Spleen (tissue), 11 donors: ENCODE data around the gene LIG3. TPM values are rescaled to one million over a fixed set of nuclear protein-coding genes. Genes with fewer than 3 reads are reported as not detected.

Experiments
- DNase-seq: peaks from one replicate; pipeline ENCODE4 v3.0.0-alpha.2; 2020
- H3K27ac ChIP-seq, 8 donors: fragments of 200-600 bp; sonication (generic) in 7 of 8; 1 replicate in 4 of 8; 2 replicates in 4 of 8; pipeline versions ENCODE4 v1.5.0 to v1.8.0; 2016 to 2021; ENCODE audit warnings: inconsistent platforms in 4 of 8, mild to moderate bottlenecking in 4 of 8, moderate library complexity in 1 of 8
- H3K27me3 ChIP-seq, 7 donors: fragments of 200-600 bp; sonication (generic) in 6 of 7; replicated peaks in 1 of 7; 1 replicate in 4 of 7; 2 replicates in 3 of 7; pipeline versions ENCODE4 v1.5.0 to v1.8.0; 2016 to 2021; ENCODE audit warnings: inconsistent platforms in 3 of 7, mild to moderate bottlenecking in 1 of 7
- H3K36me3 ChIP-seq, 6 donors: fragments of 200-600 bp; sonication (generic) in 5 of 6; 1 replicate in 4 of 6; 2 replicates in 2 of 6; pipeline versions ENCODE4 v1.5.0 to v1.8.0; 2016 to 2021; ENCODE audit warnings: inconsistent platforms in 2 of 6
- H3K4me1 ChIP-seq, 6 donors: fragments of 200-600 bp; sonication (generic) in 5 of 6; 1 replicate in 3 of 6; 2 replicates in 3 of 6; pipeline versions ENCODE4 v1.5.0 to v1.8.0; 2016 to 2021; ENCODE audit warnings: inconsistent platforms in 3 of 6
- H3K4me3 ChIP-seq, 8 donors: fragments of 200-600 bp; sonication (generic) in 7 of 8; 1 replicate in 4 of 8; 2 replicates in 4 of 8; pipeline versions ENCODE4 v1.5.0 to v1.8.0; 2016 to 2021; ENCODE audit warnings: inconsistent platforms in 4 of 8, mild to moderate bottlenecking in 4 of 8, moderate library complexity in 2 of 8
- H3K9me3 ChIP-seq, 8 donors: fragments of 200-600 bp; sonication (generic) in 7 of 8; 1 replicate in 4 of 8; 2 replicates in 4 of 8; pipeline versions ENCODE4 v1.5.0 to v1.8.0; 2016 to 2021; ENCODE audit warnings: inconsistent platforms in 4 of 8
- POLR2A ChIP-seq, 3 donors: fragments of 450-650 bp; IDR thresholded peaks; one replicate each; pipeline ENCODE4 v1.5.1; 2017; ENCODE audit warnings: antibody characterized with exemption in 3 of 3, mild to moderate bottlenecking in 1 of 3
- POLR2AphosphoS5 ChIP-seq, 3 donors: sonication (generic); formaldehyde crosslinking; IDR thresholded peaks; one replicate each; pipeline ENCODE4 v1.5.1; 2017; ENCODE audit warnings: antibody characterized with exemption in 3 of 3
- WGBS, 5 donors: extraction: QIAGEN DNeasy Blood & Tissue Kit in 3 of 5; methylation state at CpG; one replicate each; pipeline versions ENCODE4 v1.1.5 to v1.1.7; 2013 to 2018; 5-methylcytosine and 5-hydroxymethylcytosine counted together
- intact Hi-C: fragments of 100-400 bp; cut with DNase I; formaldehyde crosslinking; loops from one replicate; pipeline ENCODE4 v1.15.0; 2023; ENCODE audit warnings: low total_unique reads
- polyA plus RNA-seq, 3 donors: library from polyadenylated mRNA; stranded (reverse); fragments of 200-250 nt; gene quantifications; one replicate each; pipeline ENCODE4 v1.2.1, GENCODE V29; 2013
- total RNA-seq, 7 donors: library from RNA; depleted of rRNA in 3 of 7; stranded (reverse); fragments of >200 nt in 3 of 7; fragmentation: NEBNext Ultra II Directional in 4 of 7; extraction: Animal tissue kit (Norgen Biotek cat#: 25700) in 4 of 7; gene quantifications; one replicate each; pipeline versions ENCODE4 v1.1.0 to v1.2.1, GENCODE V29; 2016 to 2021
- TF ChIP-seq, protein P1 (sequence below), 11 experiments: fragments of 200-600 bp in 7 of 11; fragments of 450-650 bp in 4 of 11; sonication (generic) in 4 of 11; IDR thresholded peaks in 8 of 11; conservative IDR thresholded peaks in 3 of 11; 1 replicate in 7 of 11; 2 replicates in 4 of 11; pipeline versions ENCODE4 v1.4.0 to v1.8.0; 2016 to 2021; ENCODE audit warnings: antibody characterized with exemption in 11 of 11, inconsistent platforms in 4 of 11, mild to moderate bottlenecking in 1 of 11
- donor health status: healthy with polysubstance abuse.
- donor health status: DM: no; HTN: no; CAD: no; lungs with moderate emphysema.
- donor health status: DM: no; HTN: no; CAD: no.
- donor health status: Bipolar disorder and iron deficiency.
- donor health status: healthy.
- donor health status: DM: no; HTN: no; CAD: no.
- donor health status: DM: yes; HTN: yes; CAD: no.

The LIG3 gene
- total and polyA plus RNA-seq, 10 donors: 4.5 to 63.1 (median 33.2) TPM

DNA sequence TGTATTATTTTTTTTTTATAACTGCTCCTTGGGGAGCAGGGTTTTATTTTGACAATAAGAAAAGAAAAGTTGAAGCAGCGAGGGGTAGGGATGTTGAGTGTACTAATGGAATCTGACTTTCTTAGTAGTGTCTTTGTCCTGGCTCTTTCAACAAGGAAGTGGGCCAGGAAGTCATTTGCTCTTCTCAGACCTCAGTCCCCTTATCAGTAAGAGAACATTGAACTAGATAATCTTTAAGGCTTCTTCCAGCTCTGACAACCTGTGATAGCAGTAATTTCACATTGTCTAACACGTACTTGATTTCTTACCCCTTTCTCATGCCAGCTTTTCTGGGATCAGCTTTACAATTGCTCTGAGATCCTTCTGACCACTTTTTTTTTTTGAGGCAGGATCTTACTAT lies 8.3 kb downstream of the LIG3 start:
- Histone ChIP-seq H3K4me3 (no peak overlapping the region), H3K27me3 (no peaks in the 10 kb centered on the region), H3K4me1 (peaks cover 2 to 92% (median 34%) of the 10 kb centered on the region in 6 donors), H3K36me3 (peaks cover 8 to 97% (median 59%) of the 10 kb centered on the region in 6 donors), H3K27ac (peak overlapping the region; percentile 23 to 82 (median 66)), H3K9me3 (no peaks in the 10 kb centered on the region)
- WGBS, 5 donors: 63 to 80% (median 73%) methylated on average over 2 of the region's 2 CpGs
- TF ChIP-seq, protein P1, sequence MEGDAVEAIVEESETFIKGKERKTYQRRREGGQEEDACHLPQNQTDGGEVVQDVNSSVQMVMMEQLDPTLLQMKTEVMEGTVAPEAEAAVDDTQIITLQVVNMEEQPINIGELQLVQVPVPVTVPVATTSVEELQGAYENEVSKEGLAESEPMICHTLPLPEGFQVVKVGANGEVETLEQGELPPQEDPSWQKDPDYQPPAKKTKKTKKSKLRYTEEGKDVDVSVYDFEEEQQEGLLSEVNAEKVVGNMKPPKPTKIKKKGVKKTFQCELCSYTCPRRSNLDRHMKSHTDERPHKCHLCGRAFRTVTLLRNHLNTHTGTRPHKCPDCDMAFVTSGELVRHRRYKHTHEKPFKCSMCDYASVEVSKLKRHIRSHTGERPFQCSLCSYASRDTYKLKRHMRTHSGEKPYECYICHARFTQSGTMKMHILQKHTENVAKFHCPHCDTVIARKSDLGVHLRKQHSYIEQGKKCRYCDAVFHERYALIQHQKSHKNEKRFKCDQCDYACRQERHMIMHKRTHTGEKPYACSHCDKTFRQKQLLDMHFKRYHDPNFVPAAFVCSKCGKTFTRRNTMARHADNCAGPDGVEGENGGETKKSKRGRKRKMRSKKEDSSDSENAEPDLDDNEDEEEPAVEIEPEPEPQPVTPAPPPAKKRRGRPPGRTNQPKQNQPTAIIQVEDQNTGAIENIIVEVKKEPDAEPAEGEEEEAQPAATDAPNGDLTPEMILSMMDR (IDR thresholded peaks at IDR 0.05 in 8 of 11, conservative IDR thresholded peaks at IDR 0.05 in 3 of 11): no peak
- no peak for TF ChIP-seq POLR2A (IDR thresholded peaks at IDR 0.05)
- TF ChIP-seq POLR2AphosphoS5 (IDR thresholded peaks at IDR 0.05): no peak
- no peak for DNase-seq
- intact Hi-C loops: no loop called here

DNA sequence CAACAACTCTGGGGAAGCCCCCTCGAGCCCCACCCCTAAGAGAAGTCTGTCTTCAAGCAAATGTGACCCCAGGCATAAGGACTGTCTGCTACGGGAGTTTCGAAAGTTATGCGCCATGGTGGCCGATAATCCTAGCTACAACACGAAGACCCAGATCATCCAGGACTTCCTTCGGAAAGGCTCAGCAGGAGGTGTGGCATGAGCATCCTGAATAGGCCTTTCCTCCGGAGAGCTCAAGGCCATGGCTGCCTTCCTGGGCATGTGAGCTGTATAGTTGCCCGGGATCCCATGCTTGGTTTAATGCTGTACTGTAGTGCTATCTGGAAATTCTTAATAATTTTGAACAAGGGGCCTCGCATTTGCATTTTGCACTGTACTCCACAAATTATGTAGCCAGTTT lies 9.2 kb downstream of the LIG3 start:
- peak; percentile 79 for DNase-seq
- TF ChIP-seq POLR2AphosphoS5 (IDR thresholded peaks at IDR 0.05) (peak in 2 of 3 donors; percentile 68 to 82), POLR2A (IDR thresholded peaks at IDR 0.05) (no peak)
- peaks cover 0 to 84% (median 30%) of the 10 kb centered on the region in 6 donors for H3K4me1 ChIP-seq
- intact Hi-C loops: no loop called here
- WGBS, 5 donors: 59 to 81% (median 72%) methylated on average over 10 of the region's 10 CpGs
- H3K27ac ChIP-seq: peak overlapping the region; percentile 23 to 82 (median 68)
- H3K9me3 ChIP-seq: no peaks in the 10 kb centered on the region
- H3K36me3 ChIP-seq: peaks cover 8 to 98% (median 66%) of the 10 kb centered on the region in 6 donors
- no peaks in the 10 kb centered on the region for H3K27me3 ChIP-seq
- H3K4me3 ChIP-seq: no peak overlapping the region

DNA sequence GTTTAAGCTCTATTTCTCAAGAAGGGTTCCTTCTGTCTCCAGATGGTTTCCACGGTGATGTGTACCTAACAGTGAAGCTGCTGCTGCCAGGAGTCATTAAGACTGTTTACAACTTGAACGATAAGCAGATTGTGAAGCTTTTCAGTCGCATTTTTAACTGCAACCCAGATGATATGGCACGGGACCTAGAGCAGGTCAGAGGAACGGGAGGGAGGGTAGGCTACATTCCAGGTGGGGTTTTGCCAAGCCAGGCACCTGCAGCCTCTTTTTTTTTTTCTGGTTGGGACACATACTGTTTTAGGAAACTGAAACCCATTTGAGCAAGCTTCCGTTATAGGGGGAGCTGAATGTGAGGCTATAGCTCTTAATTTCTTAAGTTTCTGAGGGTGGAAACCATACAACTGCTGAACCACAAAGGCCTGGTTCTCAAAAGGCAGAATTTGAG lies 10.6 kb downstream of the LIG3 start:
- no peak overlapping the region for H3K4me3 ChIP-seq
- no peak for DNase-seq
- intact Hi-C loops: no loop called here
- H3K4me1 ChIP-seq: peaks cover 0 to 69% (median 25%) of the 10 kb centered on the region in 6 donors
- TF ChIP-seq, protein P1 (IDR thresholded peaks at IDR 0.05 in 8 of 11, conservative IDR thresholded peaks at IDR 0.05 in 3 of 11): no peak
- TF ChIP-seq POLR2A (IDR thresholded peaks at IDR 0.05) (no peak), POLR2AphosphoS5 (IDR thresholded peaks at IDR 0.05) (no peak)
- no peaks in the 10 kb centered on the region for H3K9me3 ChIP-seq
- H3K36me3 ChIP-seq: peaks cover 8 to 100% (median 77%) of the 10 kb centered on the region in 6 donors
- H3K27me3 ChIP-seq: no peaks in the 10 kb centered on the region
- peak overlapping the region in 7 of 8 donors; percentile 8 to 82 (median 69) for H3K27ac ChIP-seq
- 46 to 81% (median 64%) methylated on average over 6 of the region's 6 CpGs for WGBS, 5 donors

DNA sequence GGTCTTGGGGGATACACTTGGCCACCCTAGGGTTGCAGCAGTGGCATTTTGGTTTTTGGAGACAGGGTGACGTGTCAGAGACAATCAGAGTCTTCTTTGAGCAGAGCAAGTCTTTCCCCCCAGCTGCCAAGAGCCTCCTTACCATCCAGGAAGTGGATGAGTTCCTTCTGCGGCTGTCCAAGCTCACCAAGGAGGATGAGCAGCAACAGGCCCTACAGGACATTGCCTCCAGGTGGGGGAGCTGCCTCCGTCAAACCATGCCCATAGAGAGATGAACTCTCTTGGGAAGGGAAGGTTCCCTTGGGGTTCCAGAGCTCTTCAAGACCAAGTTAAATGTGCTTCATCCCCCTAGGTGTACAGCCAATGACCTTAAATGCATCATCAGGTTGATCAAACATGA lies 11.3 kb downstream of the LIG3 start:
- Histone ChIP-seq H3K27ac (peak overlapping the region in 7 of 8 donors; percentile 8 to 82 (median 69)), H3K36me3 (peaks cover 8 to 100% (median 77%) of the 10 kb centered on the region in 6 donors), H3K4me1 (peaks cover 0 to 68% (median 28%) of the 10 kb centered on the region in 6 donors), H3K9me3 (no peaks in the 10 kb centered on the region), H3K27me3 (no peaks in the 10 kb centered on the region), H3K4me3 (no peak overlapping the region)
- no peak for TF ChIP-seq POLR2AphosphoS5 (IDR thresholded peaks at IDR 0.05)
- TF ChIP-seq, protein P1 (IDR thresholded peaks at IDR 0.05 in 8 of 11, conservative IDR thresholded peaks at IDR 0.05 in 3 of 11): no peak
- TF ChIP-seq POLR2A (IDR thresholded peaks at IDR 0.05): no peak
- WGBS, 5 donors: 48 to 77% (median 68%) methylated on average over 3 of the region's 3 CpGs
- no peak for DNase-seq
- intact Hi-C loops: no loop called here
